ENCODE measurements around the gene ZBTB5. TPM values are rescaled to one million over a fixed set of nuclear protein-coding genes. Genes with fewer than 3 reads are reported as not detected.
"Not testable (repeated sequence)": the region's sequence is repeated elsewhere in the genome, so short reads cannot be mapped to it uniquely, and the experiment has no call there.

The ZBTB5 gene
- total and polyA plus RNA-seq, 2 of the 13 experiments (the other 11 are each of a cell fraction or from before 2014, with no cell fraction given): 12.5 to 20.5 TPM

GRCh38 chr9:37474438-37474837, 9.2 kb upstream of the ZBTB5 start:
- H4K20me1 ChIP-seq (ENCODE audit: insufficient read depth, low read length): no peaks in the 10 kb centered on the region
- in situ Hi-C loops (cut with HindIII; ENCODE audit: extremely low pct_ligation_motif_present, low pct_unique_long_range_greater_than_20kb) (no loop called here), intact Hi-C loops (cut with micrococcal nuclease; ENCODE audit: unreplicated experiment) (no loop called here)
- WGBS (ENCODE audit: low lambda C conversion rate): 58% methylated on average over 3 of the region's 3 CpGs
- H3K4me3 ChIP-seq (replicated peaks in 1 of 3; ENCODE audit: insufficient read depth in 1 of 3, low read depth in 2 of 3, low read length in 3 of 3): no peak overlapping the region
- H3K9me3 ChIP-seq (ENCODE audit: low read length): no peaks in the 10 kb centered on the region
- no peak for FAIRE-seq
- no peak overlapping the region for H3K9ac ChIP-seq (ENCODE audit: insufficient read depth, low read depth, low read length)
- no peaks in the 10 kb centered on the region for H3K79me2 ChIP-seq (ENCODE audit: insufficient read depth, low read length)
- H2AFZ ChIP-seq (ENCODE audit: low read length): no peak overlapping the region
- no peak overlapping the region for H3K4me2 ChIP-seq (ENCODE audit: low read depth, low read length)
- DNase-seq (ENCODE audit: low spot score): no peak
- no peak for ATAC-seq
- H3K36me3 ChIP-seq (replicated peaks in 1 of 2; ENCODE audit: control insufficient read depth in 1 of 2, insufficient read depth in 2 of 2, low read length in 2 of 2): no peaks in the 10 kb centered on the region
- BruUV-seq (replicated peaks): no TSS peak
- no peak for TF ChIP-seq ZNF329 (CRISPR knock-in tag; IDR thresholded peaks at IDR 0.05; ENCODE audit: low read depth)
- no peak for TF ChIP-seq TFAP4 (IDR thresholded peaks at IDR 0.05; ENCODE audit: borderline replicate concordance, low read depth)
- no peak for TF ChIP-seq KLF12 (CRISPR knock-in tag; IDR thresholded peaks at IDR 0.05; ENCODE audit: borderline replicate concordance)
- TF ChIP-seq HMG20A (CRISPR knock-in tag; IDR thresholded peaks at IDR 0.05; ENCODE audit: borderline replicate concordance): no peak
- TF ChIP-seq ZNF383 (CRISPR knock-in tag; IDR thresholded peaks at IDR 0.05; ENCODE audit: borderline replicate concordance): no peak
- TF ChIP-seq ZSCAN29 (CRISPR knock-in tag; conservative IDR thresholded peaks at IDR 0.05): no peak
- peaks cover 34% of the 10 kb centered on the region for H3K4me1 ChIP-seq (ENCODE audit: insufficient read depth, low read length)
- no peak overlapping the region for H3K27ac ChIP-seq (ENCODE audit: extremely low read length, insufficient read depth, low read length)
- POLR2A ChIA-PET: no interaction called here
- CTCF ChIA-PET (ENCODE audit: low intra/inter-chr PET ratio, low total read pairs): no interaction called here
- no peaks in the 10 kb centered on the region; a peak in 1 of 5 replicates for H3K27me3 ChIP-seq (ENCODE audit: control insufficient read depth in 1 of 2, insufficient read depth in 2 of 2, low read length in 2 of 2)

- H3K4me2 ChIP-seq (ENCODE audit: low read depth, low read length); FAIRE-seq; ATAC-seq; H3K79me2 ChIP-seq (ENCODE audit: insufficient read depth, low read length); CTCF ChIA-PET (ENCODE audit: low intra/inter-chr PET ratio, low total read pairs); BruUV-seq (replicated peaks); H3K9me3 ChIP-seq (ENCODE audit: low read length); H3K9ac ChIP-seq (ENCODE audit: insufficient read depth, low read depth, low read length); H4K20me1 ChIP-seq (ENCODE audit: insufficient read depth, low read length); H2AFZ ChIP-seq (ENCODE audit: low read length); in situ Hi-C loops (cut with HindIII; ENCODE audit: extremely low pct_ligation_motif_present, low pct_unique_long_range_greater_than_20kb); H3K36me3 ChIP-seq (replicated peaks in 1 of 2; ENCODE audit: control insufficient read depth in 1 of 2, insufficient read depth in 2 of 2, low read length in 2 of 2); H3K4me3 ChIP-seq (replicated peaks in 1 of 3; ENCODE audit: insufficient read depth in 1 of 3, low read depth in 2 of 3, low read length in 3 of 3); POLR2A ChIA-PET; intact Hi-C loops (cut with micrococcal nuclease; ENCODE audit: unreplicated experiment); DNase-seq (ENCODE audit: low spot score); H3K27ac ChIP-seq (ENCODE audit: extremely low read length, insufficient read depth, low read length); H3K27me3 ChIP-seq (ENCODE audit: control insufficient read depth in 1 of 2, insufficient read depth in 2 of 2, low read length in 2 of 2): not testable (repeated sequence)
- peaks cover 34% of the 10 kb centered on the region for H3K4me1 ChIP-seq (ENCODE audit: insufficient read depth, low read length)
- 56% methylated on average over 6 of the region's 6 CpGs for WGBS (ENCODE audit: low lambda C conversion rate)
Observed at GRCh38 chr9:37473982-37474381, 8.7 kb upstream of the ZBTB5 start.

All from HepG2 (cell line).